ENCODE data around the gene P3R3URF.

The P3R3URF gene

DNA sequence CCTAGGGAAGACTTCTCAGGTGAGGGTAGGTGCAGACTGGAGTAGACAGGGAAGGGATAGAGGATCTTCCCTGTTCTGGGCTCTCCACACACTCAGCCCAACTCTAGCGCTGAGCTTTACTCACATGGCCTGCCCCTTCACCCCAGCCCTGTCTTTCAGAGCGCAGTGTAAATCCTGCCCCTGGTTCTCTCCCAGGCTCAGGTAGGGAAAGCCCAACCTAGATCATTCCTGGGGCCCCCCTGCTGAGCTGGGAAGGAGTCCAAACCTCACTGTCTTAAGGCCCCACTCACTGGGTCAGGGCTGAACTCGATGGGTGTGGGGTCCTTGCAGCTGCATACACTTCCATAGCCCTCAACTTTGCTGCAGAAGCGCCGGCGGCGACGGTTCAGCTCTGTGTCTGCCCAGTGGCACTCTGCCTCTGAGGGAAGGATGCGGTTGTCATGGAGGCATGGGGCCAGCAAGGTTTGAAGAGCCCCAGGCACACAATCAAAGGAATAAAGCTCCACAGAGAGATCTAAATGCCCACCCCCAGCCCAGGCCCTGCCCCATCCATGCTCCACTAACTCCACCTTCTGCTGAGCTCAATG lies 17.8 kb upstream of the P3R3URF start:
- DNase-seq (ENCODE audit: low read depth) = no peak

- no peak for DNase-seq (ENCODE audit: low read depth)
These were observed 17.0 kb upstream of the P3R3URF start for GRCh38 chr1:46193285-46193684.

GRCh38 chr1:46192171-46192570 lies 15.9 kb upstream of the P3R3URF start:
- no peak for DNase-seq (ENCODE audit: low read depth)

GRCh38 chr1:46191033-46191701 lies 14.9 kb upstream of the P3R3URF start:
- no peak for DNase-seq (ENCODE audit: low read depth)

- DNase-seq (ENCODE audit: low read depth) = no peak
These were observed 14.3 kb upstream of the P3R3URF start for GRCh38 chr1:46190539-46190938.

- no peak for DNase-seq (ENCODE audit: low read depth)
These were observed 12.2 kb upstream of the P3R3URF start for GRCh38 chr1:46188295-46189030.

DNA sequence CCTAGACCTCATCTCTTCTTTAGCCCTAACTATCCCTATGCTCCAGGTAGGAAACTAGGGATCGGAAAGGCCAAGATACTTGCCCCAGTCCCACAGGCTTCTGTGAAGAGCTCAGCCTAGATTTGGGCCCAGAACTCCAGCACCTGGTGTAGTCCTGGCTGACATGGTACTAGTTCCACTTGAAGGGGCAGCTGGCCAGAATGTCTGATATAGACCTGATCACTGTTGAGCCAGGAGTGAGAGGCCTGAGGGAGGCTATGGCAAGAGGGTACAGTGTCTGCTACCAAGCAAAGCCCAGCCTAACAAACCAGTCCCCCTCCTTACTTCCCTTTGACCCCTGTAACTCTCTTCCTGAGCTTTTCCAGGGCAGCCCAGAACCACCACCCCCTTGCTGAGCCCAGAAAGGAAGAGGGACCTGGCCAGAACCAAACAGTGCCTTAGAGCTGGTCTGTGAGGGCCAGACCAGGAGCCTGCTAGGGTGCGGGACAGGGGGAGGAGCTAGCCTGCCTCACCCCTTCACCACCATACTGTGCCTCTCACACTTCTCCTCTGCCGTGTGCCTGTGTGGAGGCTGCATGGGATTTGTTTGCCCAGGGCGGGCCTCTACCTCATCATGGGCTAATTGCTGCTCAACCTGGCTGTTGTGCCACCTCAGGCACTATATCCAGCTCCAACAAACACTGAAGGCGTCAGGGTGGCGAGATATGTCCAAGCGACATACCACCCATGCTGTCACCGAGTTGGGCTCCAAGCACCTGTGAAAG lies 11.0 kb upstream of the P3R3URF start:
- no peak for DNase-seq (ENCODE audit: low read depth)

DNA sequence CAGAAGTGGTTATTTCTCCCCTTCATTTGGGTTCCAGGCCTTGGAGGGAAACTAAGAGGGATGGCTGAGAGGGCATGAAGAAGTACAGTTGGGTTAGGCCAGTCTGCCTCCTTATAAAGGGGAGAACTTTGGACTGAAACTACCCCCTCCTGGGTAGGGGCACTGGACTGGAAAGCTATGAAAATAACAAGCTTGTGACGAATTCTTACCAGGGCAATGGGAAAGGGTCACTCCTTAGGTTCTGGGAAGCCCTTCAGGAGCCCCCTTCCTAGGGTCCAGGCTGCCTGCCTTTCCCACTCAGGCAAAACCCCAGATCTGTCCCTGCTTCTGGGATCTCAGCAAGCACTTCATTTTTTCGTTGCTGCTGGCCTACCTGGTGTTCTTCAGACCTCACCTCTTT lies 9.8 kb upstream of the P3R3URF start:
- no peak for DNase-seq (ENCODE audit: low read depth)

DNA sequence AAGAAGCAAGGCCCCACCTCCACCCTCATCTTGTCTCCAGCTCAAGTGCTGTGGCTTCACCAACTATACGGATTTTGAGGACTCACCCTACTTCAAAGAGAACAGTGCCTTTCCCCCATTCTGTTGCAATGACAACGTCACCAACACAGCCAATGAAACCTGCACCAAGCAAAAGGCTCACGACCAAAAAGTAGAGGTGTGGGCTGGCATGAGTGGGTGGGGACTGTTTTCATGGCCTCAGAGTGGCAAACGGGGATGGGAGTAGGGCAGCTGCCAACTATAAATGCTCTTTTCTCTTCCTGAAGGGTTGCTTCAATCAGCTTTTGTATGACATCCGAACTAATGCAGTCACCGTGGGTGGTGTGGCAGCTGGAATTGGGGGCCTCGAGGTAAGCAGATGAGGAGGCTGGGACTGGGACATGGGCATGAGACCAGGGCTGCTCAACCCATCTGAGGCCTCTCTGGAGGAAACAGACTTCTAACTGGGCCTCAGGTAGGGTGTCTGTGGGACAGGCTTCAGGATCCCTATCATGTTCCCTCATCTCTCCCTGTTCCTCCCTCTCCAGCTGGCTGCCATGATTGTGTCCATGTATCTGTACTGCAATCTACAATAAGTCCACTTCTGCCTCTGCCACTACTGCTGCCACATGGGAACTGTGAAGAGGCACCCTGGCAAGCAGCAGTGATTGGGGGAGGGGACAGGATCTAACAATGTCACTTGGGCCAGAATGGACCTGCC lies 8.8 kb upstream of the P3R3URF start:
- DNase-seq (ENCODE audit: low read depth) = no peak

DNA sequence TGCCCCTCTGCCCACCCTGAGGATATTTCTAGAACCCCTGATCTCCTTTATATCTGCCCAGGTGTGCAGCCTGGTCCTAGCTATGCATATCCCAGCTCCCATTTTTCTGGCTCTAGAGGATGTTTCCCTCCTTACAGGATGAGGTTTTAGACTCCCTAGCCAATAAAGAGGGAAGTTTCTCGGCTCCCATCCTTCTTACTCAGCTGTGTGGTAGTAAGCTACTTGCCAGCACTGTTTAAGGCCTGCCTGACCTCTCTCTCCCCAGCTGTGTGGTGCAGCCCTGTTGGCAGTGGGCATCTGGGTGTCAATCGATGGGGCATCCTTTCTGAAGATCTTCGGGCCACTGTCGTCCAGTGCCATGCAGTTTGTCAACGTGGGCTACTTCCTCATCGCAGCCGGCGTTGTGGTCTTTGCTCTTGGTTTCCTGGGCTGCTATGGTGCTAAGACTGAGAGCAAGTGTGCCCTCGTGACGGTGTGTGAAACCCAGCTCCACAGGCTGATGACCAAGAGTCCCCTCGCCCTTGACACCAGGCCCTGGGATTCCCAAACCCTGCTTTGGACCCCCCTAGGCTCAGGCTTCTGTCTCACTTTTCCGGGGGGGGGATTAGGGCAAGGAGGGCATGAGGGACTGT lies 7.8 kb upstream of the P3R3URF start:
- DNase-seq (ENCODE audit: low read depth) = no peak

GRCh38 chr1:46183079-46183847 lies 7.0 kb upstream of the P3R3URF start:
- DNase-seq (ENCODE audit: low read depth) = no peak

GRCh38 chr1:46181343-46182260 lies 5.3 kb upstream of the P3R3URF start:
- DNase-seq (ENCODE audit: low read depth) = no peak

DNA sequence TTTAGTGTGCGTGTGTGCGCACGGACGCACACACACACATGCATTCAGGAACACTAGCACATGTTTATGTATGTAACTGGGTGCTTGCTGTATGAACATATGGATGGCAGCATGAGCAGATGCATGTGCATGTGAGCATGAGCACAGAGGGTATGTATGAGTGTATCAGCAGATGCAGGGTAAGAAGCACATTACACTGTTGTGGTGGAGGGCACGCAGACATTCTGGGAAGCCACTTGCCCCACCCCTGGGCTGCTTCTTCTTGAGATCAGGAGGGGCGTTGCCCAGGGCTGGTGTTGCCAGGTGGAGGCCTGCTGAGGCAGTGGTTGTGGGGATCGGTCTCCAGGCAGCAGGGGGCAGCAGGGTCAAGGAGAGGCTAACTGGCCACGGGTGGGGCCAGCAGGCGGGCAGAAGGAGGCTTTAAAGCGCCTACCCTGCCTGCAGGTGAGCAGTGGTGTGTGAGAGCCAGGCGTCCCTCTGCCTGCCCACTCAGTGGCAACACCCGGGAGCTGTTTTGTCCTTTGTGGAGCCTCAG lies 3.9 kb upstream of the P3R3URF start:
- DNase-seq (ENCODE audit: low read depth) = no peak

DNA sequence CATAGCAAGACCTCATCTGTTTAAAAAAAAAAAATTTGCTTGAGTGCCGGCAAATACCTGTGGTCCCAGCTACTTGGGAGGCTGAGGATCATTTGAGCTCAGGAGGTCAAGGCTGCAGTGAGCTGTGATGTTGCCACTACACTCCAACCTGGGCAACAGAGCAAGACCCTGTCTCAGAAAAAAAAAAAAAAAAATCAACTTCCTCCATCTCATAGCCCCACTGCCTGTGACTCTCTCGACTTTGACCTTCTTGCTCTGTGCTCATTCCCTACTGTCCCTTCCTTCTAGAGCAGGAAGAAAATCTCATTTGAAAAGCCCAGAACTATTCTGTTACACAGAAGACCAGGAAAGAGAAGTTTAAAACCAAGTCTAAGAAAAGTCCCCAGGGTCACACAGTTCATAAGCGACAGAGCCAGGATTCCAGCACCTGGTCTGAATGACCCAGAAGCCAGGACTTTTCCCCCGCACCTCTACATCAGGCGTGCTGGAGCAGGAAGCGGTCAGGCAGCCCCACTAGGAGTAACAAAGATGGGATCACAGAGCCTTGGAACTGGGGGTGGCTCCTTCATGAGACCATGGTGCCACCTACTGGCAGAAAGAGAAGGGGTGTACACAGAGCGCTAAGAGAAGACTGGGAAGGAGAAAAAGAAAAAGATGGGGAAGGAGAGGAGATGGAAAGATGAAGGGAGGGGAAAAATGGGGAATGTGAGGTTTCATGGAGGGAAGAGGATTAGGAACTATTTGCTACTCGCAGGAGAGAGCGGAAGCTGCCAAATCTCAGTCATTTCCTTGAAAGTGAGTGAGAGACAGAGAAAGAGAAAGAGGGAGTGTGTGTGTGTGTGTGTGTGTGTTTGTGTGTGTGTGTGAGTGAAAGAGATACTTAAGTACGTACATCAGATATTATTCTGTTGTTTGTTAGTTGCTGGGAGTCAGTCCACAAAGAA lies 3.1 kb upstream of the P3R3URF start:
- DNase-seq (ENCODE audit: low read depth) = no peak

GRCh38 chr1:46175243-46175642 lies 1.0 kb downstream of the P3R3URF start:
- DNase-seq (ENCODE audit: low read depth) = no peak

- no peak for DNase-seq (ENCODE audit: low read depth)
These were observed 1.6 kb downstream of the P3R3URF start, which contains the start of gene TSPAN1 for GRCh38 chr1:46174448-46175231. Gene TSPAN1, plus strand, starts transcription at chr1:46175087. Its CDS starts 6,021 bp downstream, at chr1:46181108.

GRCh38 chr1:46173361-46173856 lies 2.9 kb downstream of the P3R3URF start:
- DNase-seq (ENCODE audit: low read depth) = no peak

Measured in stimulated activated CD8-positive, alpha-beta memory T cell treated with anti-CD3 and anti-CD28 coated beads, Interleukin-7, amount 100 ng/mL, for 24 hours (primary cell).